Nephron (organoid): Measurements from ENCODE around the gene AK5.

ENCODE experiments used
- H3K27ac Mint-ChIP-seq, 3 experiments: 2 replicates each; pipeline ENCODE4 v1.8.0; 2020; ENCODE audit warnings: mixed read lengths in 3 of 3, mild to moderate bottlenecking in 2 of 3, moderate library complexity in 1 of 3
- H3K27me3 Mint-ChIP-seq: 2 replicates; pipeline ENCODE4 v1.8.0; 2021; ENCODE audit warnings: low read depth, mild to moderate bottlenecking, moderate library complexity, mixed read lengths
- H3K36me3 Mint-ChIP-seq: 2 replicates; pipeline ENCODE4 v1.8.0; 2020; ENCODE audit warnings: low read depth, mixed read lengths
- H3K4me1 Mint-ChIP-seq: 2 replicates; pipeline ENCODE4 v1.8.0; 2020; ENCODE audit warnings: mixed read lengths
- H3K4me3 Mint-ChIP-seq, 3 experiments: 2 replicates each; pipeline ENCODE4 v1.8.0; 2020; ENCODE audit warnings: mild to moderate bottlenecking in 3 of 3, mixed read lengths in 3 of 3, moderate library complexity in 2 of 3
- H3K9me3 Mint-ChIP-seq: 2 replicates; pipeline ENCODE4 v1.8.0; 2020; ENCODE audit warnings: mixed read lengths
- TF ChIP-seq, protein P1 (sequence below), 3 experiments: fragments of 200-600 bp; sonication (generic); IDR thresholded peaks; one replicate each; pipeline ENCODE4 v1.5.0; 2021; ENCODE audit warnings: antibody characterized with exemption in 3 of 3; ENCODE audit not compliant: unreplicated experiment in 3 of 3

AK5 gene

DNA sequence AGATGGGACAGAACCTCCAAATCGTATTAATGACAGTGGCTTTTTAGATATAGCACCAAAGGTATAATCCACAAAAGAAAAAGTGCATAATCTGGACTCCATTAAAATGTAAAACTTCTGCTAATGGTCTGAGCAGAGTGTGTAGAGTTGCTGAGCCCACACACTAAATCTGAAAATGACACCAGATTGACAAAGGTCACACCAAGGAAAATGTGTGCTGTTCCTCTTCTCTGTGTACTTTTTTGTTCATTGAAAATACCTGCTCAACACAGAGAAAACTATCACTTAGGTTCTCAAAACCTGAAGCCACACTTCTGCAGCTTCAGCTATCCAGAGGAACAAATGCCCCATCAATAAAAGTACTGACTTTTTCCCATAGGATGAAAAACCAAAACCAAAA, 146.2 kb downstream of the AK5 start:
- no peak overlapping the region for H3K4me3 Mint-ChIP-seq

DNA sequence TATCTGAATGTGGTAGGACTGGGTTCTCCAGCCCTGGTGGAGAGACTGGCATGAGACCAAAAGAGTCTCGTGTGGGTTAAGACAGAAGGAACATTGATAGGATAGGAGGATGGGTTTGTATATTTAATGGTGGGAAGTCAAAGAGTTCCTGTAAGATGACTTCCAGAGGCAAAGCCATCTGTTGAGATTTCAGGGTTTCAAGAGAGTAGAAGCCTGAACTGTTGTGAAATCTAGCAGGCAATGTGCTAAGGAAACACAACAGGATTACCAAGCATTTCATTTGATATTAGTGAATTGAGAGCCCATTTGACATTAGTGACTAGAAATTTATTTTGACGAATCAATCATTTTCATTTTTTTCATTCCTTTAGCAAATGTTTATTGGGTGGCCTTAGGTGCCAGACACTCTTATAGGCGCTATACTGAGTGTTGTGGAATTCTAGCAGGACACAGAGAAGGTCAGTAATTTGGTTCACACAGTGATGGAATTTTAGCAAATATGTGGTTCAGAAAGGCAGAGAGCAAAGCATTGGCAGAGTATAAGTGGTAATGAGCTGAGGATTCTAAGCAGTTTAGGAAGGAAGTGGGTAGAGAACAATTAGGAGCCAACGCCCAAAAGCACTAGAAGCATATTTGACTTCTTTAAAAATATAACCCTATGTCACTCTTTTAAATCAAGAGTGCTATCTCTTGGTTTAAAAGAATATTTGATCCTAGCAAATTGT, 149.3 kb downstream of the AK5 start:
- H3K4me1 Mint-ChIP-seq: no peaks in the 10 kb centered on the region
- H3K4me3 Mint-ChIP-seq: no peak overlapping the region
- peaks cover 3% of the 10 kb centered on the region for H3K9me3 Mint-ChIP-seq
- no peaks in the 10 kb centered on the region for H3K36me3 Mint-ChIP-seq
- no peak overlapping the region for H3K27ac Mint-ChIP-seq
- TF ChIP-seq, protein P1, sequence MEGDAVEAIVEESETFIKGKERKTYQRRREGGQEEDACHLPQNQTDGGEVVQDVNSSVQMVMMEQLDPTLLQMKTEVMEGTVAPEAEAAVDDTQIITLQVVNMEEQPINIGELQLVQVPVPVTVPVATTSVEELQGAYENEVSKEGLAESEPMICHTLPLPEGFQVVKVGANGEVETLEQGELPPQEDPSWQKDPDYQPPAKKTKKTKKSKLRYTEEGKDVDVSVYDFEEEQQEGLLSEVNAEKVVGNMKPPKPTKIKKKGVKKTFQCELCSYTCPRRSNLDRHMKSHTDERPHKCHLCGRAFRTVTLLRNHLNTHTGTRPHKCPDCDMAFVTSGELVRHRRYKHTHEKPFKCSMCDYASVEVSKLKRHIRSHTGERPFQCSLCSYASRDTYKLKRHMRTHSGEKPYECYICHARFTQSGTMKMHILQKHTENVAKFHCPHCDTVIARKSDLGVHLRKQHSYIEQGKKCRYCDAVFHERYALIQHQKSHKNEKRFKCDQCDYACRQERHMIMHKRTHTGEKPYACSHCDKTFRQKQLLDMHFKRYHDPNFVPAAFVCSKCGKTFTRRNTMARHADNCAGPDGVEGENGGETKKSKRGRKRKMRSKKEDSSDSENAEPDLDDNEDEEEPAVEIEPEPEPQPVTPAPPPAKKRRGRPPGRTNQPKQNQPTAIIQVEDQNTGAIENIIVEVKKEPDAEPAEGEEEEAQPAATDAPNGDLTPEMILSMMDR (IDR thresholded peaks at IDR 0.05; ENCODE audit: unreplicated experiment in 3 of 3): no peak
- no peaks in the 10 kb centered on the region for H3K27me3 Mint-ChIP-seq

More for the DNA sequence above, 146.2 kb downstream of the AK5 start:
- no peaks in the 10 kb centered on the region for H3K27me3 Mint-ChIP-seq
- H3K4me1 Mint-ChIP-seq: no peaks in the 10 kb centered on the region
- no peak overlapping the region for H3K27ac Mint-ChIP-seq
- no peaks in the 10 kb centered on the region for H3K36me3 Mint-ChIP-seq
- TF ChIP-seq, protein P1 (IDR thresholded peaks at IDR 0.05; ENCODE audit: unreplicated experiment in 3 of 3): no peak
- H3K9me3 Mint-ChIP-seq: peaks cover 16% of the 10 kb centered on the region

DNA sequence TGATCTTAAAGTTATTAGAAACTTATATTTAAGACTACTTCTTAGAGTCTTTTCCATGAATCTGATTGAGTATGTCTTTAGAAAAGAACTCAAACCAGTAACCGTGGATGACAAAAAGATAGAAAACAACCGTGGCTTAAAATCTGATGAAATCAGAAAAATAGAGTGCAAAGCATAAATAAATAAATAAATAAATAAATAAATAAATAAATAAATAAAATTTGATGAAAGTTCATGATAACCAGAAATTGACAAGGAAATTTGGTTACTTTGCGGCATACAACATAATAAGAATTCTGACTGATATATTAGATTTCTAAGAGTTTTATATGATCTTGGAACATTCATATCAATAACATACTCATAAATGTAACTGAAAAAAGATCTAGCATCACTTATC, 152.1 kb downstream of the AK5 start:
- Mint-ChIP-seq H3K4me3 (no peak overlapping the region), H3K4me1 (peaks cover 11% of the 10 kb centered on the region), H3K27me3 (no peaks in the 10 kb centered on the region), H3K27ac (no peak overlapping the region), H3K36me3 (no peaks in the 10 kb centered on the region), H3K9me3 (peaks cover 10% of the 10 kb centered on the region)
- TF ChIP-seq, protein P1 (IDR thresholded peaks at IDR 0.05; ENCODE audit: unreplicated experiment in 3 of 3): no peak

DNA sequence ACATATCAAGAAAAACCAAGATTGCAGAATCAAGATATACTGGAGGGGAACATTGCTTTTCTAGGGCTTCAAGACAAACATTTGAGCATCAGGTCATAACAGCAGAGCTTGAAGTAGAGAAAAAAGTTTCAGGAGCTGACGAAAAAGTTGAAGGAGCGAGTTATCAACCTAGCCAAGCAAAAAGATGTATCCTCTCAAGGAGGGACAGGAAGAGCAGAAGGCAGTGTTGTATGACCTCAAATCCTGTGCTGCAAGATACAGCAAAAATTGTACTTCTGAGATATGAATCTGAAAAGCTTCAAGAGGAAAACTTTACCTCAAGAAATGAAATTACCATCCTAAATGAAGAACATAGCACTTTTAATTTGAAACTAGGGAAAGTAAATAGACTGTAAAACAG, 153.1 kb downstream of the AK5 start:
- Mint-ChIP-seq H3K9me3 (peaks cover 15% of the 10 kb centered on the region), H3K27me3 (no peaks in the 10 kb centered on the region), H3K27ac (no peak overlapping the region), H3K4me3 (no peak overlapping the region), H3K4me1 (peaks cover 11% of the 10 kb centered on the region), H3K36me3 (no peaks in the 10 kb centered on the region)
- TF ChIP-seq, protein P1 (IDR thresholded peaks at IDR 0.05; ENCODE audit: unreplicated experiment in 3 of 3): no peak

DNA sequence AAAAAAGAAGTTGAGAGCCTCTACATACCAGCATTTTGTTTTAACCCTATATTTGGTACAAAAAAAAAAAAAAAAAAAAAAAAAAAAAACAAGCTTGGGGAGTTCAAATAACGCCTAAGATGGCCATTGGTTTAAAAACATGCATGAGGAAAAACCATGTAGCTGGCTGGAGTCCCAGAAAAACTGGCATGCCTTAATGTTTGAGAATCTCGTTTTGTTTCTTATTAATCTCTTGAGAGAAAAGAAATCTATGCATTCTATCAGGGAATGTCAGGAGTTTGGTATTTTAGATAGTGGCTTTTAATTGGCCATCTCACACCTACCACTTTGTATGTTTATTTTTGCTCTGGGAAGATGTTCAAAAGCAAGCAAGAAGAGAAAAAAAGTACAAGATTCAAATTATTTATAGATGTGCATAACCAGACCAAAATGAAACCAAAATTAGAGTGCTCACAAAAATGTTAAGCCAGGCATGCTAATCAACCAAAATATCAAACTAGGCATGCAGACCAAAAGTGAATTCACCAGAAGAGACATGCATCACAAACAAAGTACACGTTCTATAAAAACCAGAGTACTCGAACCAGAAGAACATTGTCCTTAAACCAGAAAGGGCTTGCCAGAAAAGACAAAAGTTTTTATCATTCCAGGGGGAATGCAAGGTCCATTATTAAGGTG, 156.6 kb downstream of the AK5 start:
- Mint-ChIP-seq H3K36me3 (no peaks in the 10 kb centered on the region), H3K4me3 (peak overlapping the region in 1 of 3 experiments; percentile 1), H3K27ac (peak overlapping the region in 1 of 3 experiments; percentile 56), H3K4me1 (peaks cover 11% of the 10 kb centered on the region), H3K27me3 (no peaks in the 10 kb centered on the region), H3K9me3 (peaks cover 20% of the 10 kb centered on the region)
- TF ChIP-seq, protein P1 (IDR thresholded peaks at IDR 0.05; ENCODE audit: unreplicated experiment in 3 of 3): no peak
